GM12892 (cell line): ENCODE measurements around the gene CSTPP1.

ENCODE experiments used
- DNase-seq: peaks from one replicate; pipeline ENCODE4 v3.0.0; 2011; ENCODE audit not compliant: insufficient read length
- FAIRE-seq: peaks from 2 replicates; lab custom pipeline; 2011; peaks lifted over from hg19 to GRCh38; lab: Jason Lieb, UNC
- POLR2A ChIP-seq: IDR thresholded peaks from 2 replicates; pipeline ENCODE4 v1.6.1; 2011; ENCODE audit warnings: low read depth, low read length, control low read depth
- POLR2AphosphoS5 ChIP-seq: IDR thresholded peaks from 2 replicates; pipeline ENCODE4 v1.6.1; 2011; ENCODE audit warnings: low read depth, low read length, control low read depth
- TAF1 ChIP-seq: IDR thresholded peaks from 2 replicates; pipeline ENCODE4 v1.6.1; 2011; ENCODE audit warnings: low read depth, mild to moderate bottlenecking, control low read depth, low read length, borderline replicate concordance

The CSTPP1 gene

GRCh38 chr11:46898396-46899095 is 38.0 kb upstream of the CSTPP1 start:
- TF ChIP-seq TAF1 (no peak), POLR2A (no peak), POLR2AphosphoS5 (no peak)
- DNase-seq: no peak
- no peak for FAIRE-seq

DNA sequence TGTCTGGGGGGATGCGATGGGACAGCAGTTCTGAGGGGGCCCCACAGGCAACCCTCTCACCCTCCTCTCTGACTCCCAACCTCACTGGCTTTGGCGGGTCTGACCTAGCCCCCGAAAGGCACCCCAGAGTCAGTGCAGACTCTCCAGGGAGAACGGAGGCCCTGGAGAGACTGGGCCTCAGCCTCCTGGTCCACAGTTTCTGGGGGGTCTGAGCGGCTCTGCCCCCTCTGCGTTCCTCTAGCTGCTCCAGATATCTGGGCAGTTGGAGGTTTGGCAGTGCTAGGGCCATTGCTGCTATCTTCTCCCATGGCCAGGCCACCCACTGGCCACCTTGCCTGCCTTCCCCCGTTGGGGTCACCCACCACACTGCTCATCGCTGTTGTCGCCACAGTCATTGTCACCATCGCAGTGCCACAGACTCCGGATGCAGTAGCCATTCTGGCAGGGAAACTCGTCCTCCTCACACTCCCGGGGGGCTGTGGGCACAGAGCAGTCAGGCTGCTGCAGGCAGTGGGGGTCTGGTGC is 37.0 kb upstream of the CSTPP1 start:
- DNase-seq (no peak), FAIRE-seq (no peak)
- no peak for TF ChIP-seq POLR2AphosphoS5
- TF ChIP-seq POLR2A: no peak
- TF ChIP-seq TAF1: no peak

DNA sequence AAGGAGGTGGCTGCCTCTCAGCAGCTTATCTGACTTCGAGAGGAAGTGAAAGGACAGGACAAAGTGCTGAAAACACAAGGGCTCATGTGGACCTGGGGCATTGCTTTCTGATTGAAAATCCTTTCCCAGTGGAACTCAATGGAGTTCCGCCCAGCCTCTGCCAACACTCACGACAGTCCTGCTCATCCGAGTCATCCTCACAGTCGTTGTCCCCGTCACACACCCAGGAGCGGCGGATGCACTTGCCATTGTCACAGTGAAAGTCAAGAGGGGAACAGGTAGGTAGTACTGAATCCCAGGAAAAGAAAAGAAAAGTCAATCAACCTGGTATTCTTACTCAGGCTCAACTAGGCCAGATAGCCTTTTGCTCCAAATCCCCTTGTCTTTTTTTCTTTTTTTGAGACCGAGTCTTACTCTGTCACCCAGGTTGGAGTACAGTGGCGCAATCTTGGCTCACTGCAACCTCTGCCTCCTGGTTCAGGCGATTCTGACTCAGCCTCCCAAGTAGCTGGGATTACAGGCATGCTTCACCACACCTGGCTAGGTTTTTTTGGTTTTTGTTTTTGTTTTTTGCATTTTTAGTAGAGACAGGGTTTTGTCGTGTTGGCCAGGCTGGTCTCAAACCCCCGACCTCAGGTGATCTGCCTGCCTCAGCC is 36.3 kb upstream of the CSTPP1 start:
- FAIRE-seq (no peak), DNase-seq (no peak)
- TF ChIP-seq POLR2AphosphoS5: no peak
- no peak for TF ChIP-seq TAF1
- no peak for TF ChIP-seq POLR2A

DNA sequence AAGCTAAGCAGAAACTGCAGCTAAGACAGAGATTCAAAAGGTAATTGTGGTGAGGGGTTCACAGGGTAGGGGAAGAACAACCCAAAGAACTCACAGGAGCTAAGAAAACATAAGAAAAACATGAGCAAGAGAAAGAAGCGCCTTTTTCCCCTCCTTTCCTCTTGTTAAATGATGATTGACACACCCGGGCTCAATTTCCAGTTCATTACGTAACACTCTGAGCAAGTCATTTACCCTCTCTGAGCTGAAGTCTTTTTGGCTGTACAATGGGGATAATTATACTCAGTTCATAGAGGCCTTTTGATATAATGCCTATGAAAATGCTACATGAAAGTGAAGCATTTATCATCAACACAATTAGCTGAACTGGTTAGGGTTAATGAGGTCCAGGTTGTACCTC is 35.4 kb upstream of the CSTPP1 start:
- TF ChIP-seq TAF1 (no peak), POLR2AphosphoS5 (no peak), POLR2A (no peak)
- DNase-seq: no peak
- no peak for FAIRE-seq

DNA sequence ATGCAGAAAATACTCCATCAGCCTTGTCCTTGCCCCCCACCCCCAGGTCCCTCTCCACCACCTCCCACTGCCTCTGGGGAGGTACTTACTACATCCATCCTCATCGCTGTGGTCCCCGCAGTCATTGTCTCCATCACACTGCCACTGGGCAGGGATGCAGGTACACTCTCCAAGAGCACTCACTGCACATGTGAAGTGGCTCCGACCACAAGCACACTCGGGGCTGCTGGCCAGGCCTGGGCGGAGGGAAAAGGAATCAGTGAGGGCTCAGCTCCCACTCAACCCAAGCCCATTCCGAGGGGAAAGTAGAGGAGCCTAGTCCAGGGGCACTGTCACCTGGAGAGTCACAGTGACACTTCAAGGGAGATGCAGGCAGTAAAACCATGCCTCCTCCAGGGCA is 33.9 kb upstream of the CSTPP1 start:
- TF ChIP-seq POLR2AphosphoS5: no peak
- TF ChIP-seq TAF1: no peak
- TF ChIP-seq POLR2A: no peak
- DNase-seq: no peak
- no peak for FAIRE-seq

- no peak for TF ChIP-seq POLR2A
- TF ChIP-seq TAF1: no peak
- TF ChIP-seq POLR2AphosphoS5: no peak
- DNase-seq (no peak), FAIRE-seq (no peak)
Measured at GRCh38 chr11:46903846-46904245, 32.7 kb upstream of the CSTPP1 start.

GRCh38 chr11:46905806-46906205 is 30.8 kb upstream of the CSTPP1 start:
- no peak for FAIRE-seq
- TF ChIP-seq TAF1 (no peak), POLR2AphosphoS5 (no peak), POLR2A (no peak)
- DNase-seq: no peak

DNA sequence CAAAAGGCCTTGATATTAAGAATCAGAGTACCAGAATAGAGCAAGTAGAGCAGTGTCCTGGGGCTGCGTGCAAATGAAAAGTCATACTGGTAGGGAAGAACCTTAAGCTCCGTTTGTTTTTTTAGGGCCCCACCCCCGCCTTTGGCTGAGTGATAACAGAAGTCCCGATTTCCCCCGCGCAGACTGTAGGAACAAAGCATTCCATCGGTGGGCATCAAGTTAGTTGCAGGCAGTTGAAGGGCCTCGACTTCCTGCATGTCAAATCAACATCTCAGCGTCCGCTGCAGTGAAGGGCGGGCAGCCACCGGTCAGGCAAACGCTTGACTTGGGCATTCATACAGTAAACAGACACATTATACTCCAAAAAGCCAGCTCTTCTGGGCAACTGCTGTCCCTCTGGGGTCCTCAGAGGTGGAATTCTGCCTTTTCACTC is 29.9 kb upstream of the CSTPP1 start:
- FAIRE-seq: no peak
- TF ChIP-seq TAF1: no peak
- no peak for TF ChIP-seq POLR2A
- no peak for TF ChIP-seq POLR2AphosphoS5
- no peak for DNase-seq

GRCh38 chr11:46907606-46908005 is 29.0 kb upstream of the CSTPP1 start:
- FAIRE-seq: no peak
- no peak for TF ChIP-seq TAF1
- TF ChIP-seq POLR2A: no peak
- no peak for TF ChIP-seq POLR2AphosphoS5
- DNase-seq: no peak

- no peak for TF ChIP-seq POLR2A
- no peak for TF ChIP-seq TAF1
- no peak for TF ChIP-seq POLR2AphosphoS5
- FAIRE-seq: no peak
- DNase-seq: no peak
Measured at GRCh38 chr11:46912526-46913150, 23.9 kb upstream of the CSTPP1 start.

DNA sequence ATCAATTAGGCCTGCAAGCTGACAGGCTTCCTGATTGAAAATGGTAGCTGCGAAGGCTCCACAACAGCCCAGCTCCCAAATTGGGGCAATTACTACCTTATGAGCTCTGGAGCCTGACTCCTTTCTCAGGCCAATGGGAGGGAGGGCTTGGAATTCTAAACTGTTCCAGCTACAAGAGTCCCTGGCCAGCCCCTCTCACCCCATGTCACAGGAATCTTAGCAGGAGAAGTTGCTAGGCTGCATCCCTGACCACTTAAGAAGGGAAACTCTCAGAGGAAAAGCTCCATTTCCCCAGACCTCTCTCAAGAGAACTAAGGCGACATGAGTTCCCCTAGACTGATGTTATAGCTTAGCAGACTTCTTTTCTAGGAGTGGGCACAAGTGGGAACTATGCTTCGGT is 23.1 kb upstream of the CSTPP1 start:
- FAIRE-seq (no peak), DNase-seq (no peak)
- TF ChIP-seq POLR2AphosphoS5 (no peak), POLR2A (no peak)
